ENCODE measurements around the gene COG1.

Gene COG1

GRCh38 chr17:73197161-73197560 is 4.3 kb downstream of the COG1 start:
- TF ChIP-seq CTCF (IDR thresholded peaks at IDR 0.05; ENCODE audit: extremely low read depth, missing control alignments), result no peak
- no peak for DNase-seq (ENCODE audit: low spot score)

GRCh38 chr17:73198201-73198929 is 5.5 kb downstream of the COG1 start:
- TF ChIP-seq CTCF (IDR thresholded peaks at IDR 0.05; ENCODE audit: extremely low read depth, missing control alignments), result no peak
- DNase-seq (ENCODE audit: low spot score), result no peak

GRCh38 chr17:73198930-73199260 is 6.0 kb downstream of the COG1 start:
- no peak for TF ChIP-seq CTCF (IDR thresholded peaks at IDR 0.05; ENCODE audit: extremely low read depth, missing control alignments)
- DNase-seq (ENCODE audit: low spot score), result no peak

- DNase-seq (ENCODE audit: low spot score), result no peak
- TF ChIP-seq CTCF (IDR thresholded peaks at IDR 0.05; ENCODE audit: extremely low read depth, missing control alignments), result no peak
Observed at GRCh38 chr17:73199751-73200317, 7.0 kb downstream of the COG1 start.

GRCh38 chr17:73200476-73200875 is 7.6 kb downstream of the COG1 start:
- TF ChIP-seq CTCF (IDR thresholded peaks at IDR 0.05; ENCODE audit: extremely low read depth, missing control alignments), result no peak
- no peak for DNase-seq (ENCODE audit: low spot score)

GRCh38 chr17:73201215-73202069 is 8.6 kb downstream of the COG1 start:
- TF ChIP-seq CTCF (IDR thresholded peaks at IDR 0.05; ENCODE audit: extremely low read depth, missing control alignments), result no peak
- no peak for DNase-seq (ENCODE audit: low spot score)
